H1 (cell line): Measurements from ENCODE around the gene AK8. TPM values are rescaled to one million over a fixed set of nuclear protein-coding genes. Genes with fewer than 3 reads are reported as not detected.

ENCODE experiments used
- ATF2 ChIP-seq: IDR thresholded peaks from 2 replicates; pipeline ENCODE4 v1.6.1; 2012; ENCODE audit warnings: low read length, inconsistent platforms
- polyA plus RNA-seq, 7 experiments: library from polyadenylated mRNA; depleted of rRNA in 3 of 7; stranded (reverse) in 5 of 7; unstranded in 2 of 7; fragments of >200 nt in 5 of 7; fragments of 200-250 nt in 2 of 7; gene quantifications; 1 replicate in 5 of 7; 2 replicates in 1 of 7; 4 replicates in 1 of 7; pipeline versions ENCODE4 v1.2.1 to v1.2.3, GENCODE V29; 2011 to 2013; ENCODE audit warnings: missing spikeins in 2 of 7, mixed read lengths in 2 of 7
- total RNA-seq: library from RNA; stranded (reverse); fragmentation: NEBNext Ultra II Directional; extraction: Animal tissue kit (Norgen Biotek cat#: 25700); gene quantifications from 2 replicates; pipeline ENCODE4 v1.2.1, GENCODE V29; 2021

AK8 gene
- total and polyA plus RNA-seq, 2 of the 8 experiments (the other 6 are each of a cell fraction or from before 2014, with no cell fraction given) = 0.35 to 0.48 TPM

GRCh38 chr9:132834343-132834742, 43.7 kb downstream of the AK8 start (continued):
- no peak for TF ChIP-seq ATF2
- TF ChIP-seq, all 59 proteins: peak for 0
